GM23338 (cell line): Measurements from ENCODE around the gene DNAL1. TPM values are rescaled to one million over a fixed set of nuclear protein-coding genes. Genes with fewer than 3 reads are reported as not detected.

ENCODE experiments used
- ATAC-seq: fragments of 200-7000 bp; cut with Tn5 transposase; 3 replicates; pipeline ENCODE4 v1.9.1; 2020
- DNase-seq: peaks from one replicate; pipeline ENCODE4 v3.0.0-alpha.2; 2015; ENCODE audit warnings: low spot score
- H2AFZ ChIP-seq: fragments of 200-600 bp; sonication (generic); 2 replicates; pipeline ENCODE4 v1.8.0; 2016; ENCODE audit warnings: antibody characterized with exemption, mild to moderate bottlenecking, moderate library complexity
- H3F3A ChIP-seq: fragments of 200-600 bp; sonication (generic); replicated peaks from 2 replicates; pipeline ENCODE4 v1.8.0; 2017; ENCODE audit warnings: antibody characterized with exemption, mixed run types, low read depth
- H3K27ac ChIP-seq: fragments of 200-600 bp; sonication (generic); 2 replicates; pipeline ENCODE4 v1.6.1; 2016; ENCODE audit warnings: low read depth
- H3K27me3 ChIP-seq: fragments of 200-600 bp; sonication (generic); 2 replicates; pipeline ENCODE4 v1.8.0; 2016; ENCODE audit warnings: mild to moderate bottlenecking, mixed run types, moderate library complexity; ENCODE audit not compliant: insufficient read depth
- H3K36me3 ChIP-seq: fragments of 200-600 bp; sonication (generic); 2 replicates; pipeline ENCODE4 v1.8.0; 2016; ENCODE audit warnings: mild to moderate bottlenecking; ENCODE audit not compliant: insufficient read depth
- H3K4me1 ChIP-seq: fragments of 200-600 bp; sonication (generic); 2 replicates; pipeline ENCODE4 v1.8.0; 2016; ENCODE audit warnings: mild to moderate bottlenecking, moderate library complexity; ENCODE audit not compliant: insufficient read depth
- H3K4me2 ChIP-seq: fragments of 200-600 bp; sonication (generic); 2 replicates; pipeline ENCODE4 v1.7.1; 2017; ENCODE audit warnings: mixed run types
- H3K4me3 ChIP-seq: fragments of 200-600 bp; sonication (generic); 2 replicates; pipeline ENCODE4 v1.6.1; 2016; ENCODE audit warnings: mixed run types
- H3K79me2 ChIP-seq: fragments of 200-600 bp; sonication (generic); replicated peaks from 2 replicates; pipeline ENCODE4 v1.8.0; 2017; ENCODE audit warnings: mild to moderate bottlenecking; ENCODE audit not compliant: insufficient read depth
- H3K9me2 ChIP-seq: fragments of 200-600 bp; sonication (generic); 2 replicates; pipeline ENCODE4 v1.8.0; 2017; ENCODE audit not compliant: insufficient read depth
- H4K20me1 ChIP-seq: fragments of 200-600 bp; sonication (generic); replicated peaks from 2 replicates; pipeline ENCODE4 v1.8.0; 2017; ENCODE audit warnings: mild to moderate bottlenecking; ENCODE audit not compliant: insufficient read depth
- H3K27ac Mint-ChIP-seq: 2 replicates; pipeline ENCODE4 v1.8.0; 2020; ENCODE audit warnings: inconsistent platforms, mild to moderate bottlenecking, moderate library complexity, mixed read lengths
- H3K27me3 Mint-ChIP-seq: 3 replicates; pipeline ENCODE4 v1.8.0; 2022; ENCODE audit warnings: low read depth, mild to moderate bottlenecking, moderate library complexity, mixed read lengths, inconsistent platforms; ENCODE audit not compliant: insufficient read depth, poor library complexity
- H3K36me3 Mint-ChIP-seq: 3 replicates; pipeline ENCODE4 v1.8.0; 2021; ENCODE audit warnings: low read depth, mild to moderate bottlenecking, inconsistent platforms, moderate library complexity, mixed read lengths
- H3K4me1 Mint-ChIP-seq: 3 replicates; pipeline ENCODE4 v1.8.0; 2020; ENCODE audit warnings: mild to moderate bottlenecking, inconsistent platforms, mixed read lengths
- H3K4me3 Mint-ChIP-seq: 3 replicates; pipeline ENCODE4 v1.8.0; 2021; ENCODE audit warnings: moderate library complexity, mild to moderate bottlenecking, inconsistent platforms, mixed read lengths
- H3K9me3 Mint-ChIP-seq: 3 replicates; pipeline ENCODE4 v1.8.0; 2020; ENCODE audit warnings: moderate library complexity, mild to moderate bottlenecking, inconsistent platforms, mixed read lengths
- CREB1 ChIP-seq: fragments of 250-450 bp; sonication (Bioruptor Pico); IDR thresholded peaks from 2 replicates; pipeline ENCODE4 v1.5.0; 2020; ENCODE audit warnings: low read depth, mild to moderate bottlenecking, moderate library complexity
- EZH2 ChIP-seq: fragments of 200-600 bp; sonication (generic); IDR thresholded peaks from one replicate; pipeline ENCODE4 v1.8.0; 2017; ENCODE audit warnings: antibody characterized with exemption, mild to moderate bottlenecking, low read depth; ENCODE audit not compliant: unreplicated experiment
- EZH2phosphoT487 ChIP-seq: fragments of 200-600 bp; sonication (generic); IDR thresholded peaks from one replicate; pipeline ENCODE4 v1.8.1; 2018; ENCODE audit warnings: antibody characterized with exemption; ENCODE audit not compliant: unreplicated experiment
- JUNB ChIP-seq: IDR thresholded peaks from one replicate; pipeline ENCODE4 v1.6.1; 2016; ENCODE audit warnings: antibody characterized with exemption; ENCODE audit not compliant: unreplicated experiment
- POLR2AphosphoS5 ChIP-seq: IDR thresholded peaks from 2 replicates; pipeline ENCODE4 v1.6.1; 2016; ENCODE audit warnings: antibody characterized with exemption, low read depth
- STAT1 ChIP-seq: IDR thresholded peaks from one replicate; pipeline ENCODE4 v1.6.1; 2016; ENCODE audit warnings: antibody characterized with exemption; ENCODE audit not compliant: unreplicated experiment
- ZNF114 ChIP-seq: fragments of 250-450 bp; sonication (Bioruptor Pico); IDR thresholded peaks from 2 replicates; pipeline ENCODE4 v1.5.0; 2020; ENCODE audit warnings: mild to moderate bottlenecking, moderate library complexity
- polyA plus RNA-seq: library from polyadenylated mRNA; unstranded; fragments of >200 nt; fragmentation: Nextera tagmentation; extraction: Ambion mirVana; gene quantifications from 2 replicates; pipeline ENCODE4 v1.2.1, GENCODE V29; 2016
- total RNA-seq: library from RNA; depleted of rRNA; stranded (reverse); fragments of >200 nt; shearing (Covaris generic); gene quantifications from 2 replicates; pipeline ENCODE4 v1.2.3, GENCODE V29; 2014
- TF ChIP-seq, protein P1 (sequence below): IDR thresholded peaks from one replicate; pipeline ENCODE4 v1.6.1; 2018; ENCODE audit warnings: antibody characterized with exemption; ENCODE audit not compliant: unreplicated experiment
- TF ChIP-seq, protein P2 (sequence below): fragments of 250-450 bp; sonication (Bioruptor Pico); IDR thresholded peaks from 2 replicates; pipeline ENCODE4 v1.5.0; 2020; ENCODE audit warnings: mild to moderate bottlenecking, moderate library complexity

The DNAL1 gene
- total and polyA plus RNA-seq, 2 experiments from 2014 or later, result 7.6 to 29.3 TPM

DNA sequence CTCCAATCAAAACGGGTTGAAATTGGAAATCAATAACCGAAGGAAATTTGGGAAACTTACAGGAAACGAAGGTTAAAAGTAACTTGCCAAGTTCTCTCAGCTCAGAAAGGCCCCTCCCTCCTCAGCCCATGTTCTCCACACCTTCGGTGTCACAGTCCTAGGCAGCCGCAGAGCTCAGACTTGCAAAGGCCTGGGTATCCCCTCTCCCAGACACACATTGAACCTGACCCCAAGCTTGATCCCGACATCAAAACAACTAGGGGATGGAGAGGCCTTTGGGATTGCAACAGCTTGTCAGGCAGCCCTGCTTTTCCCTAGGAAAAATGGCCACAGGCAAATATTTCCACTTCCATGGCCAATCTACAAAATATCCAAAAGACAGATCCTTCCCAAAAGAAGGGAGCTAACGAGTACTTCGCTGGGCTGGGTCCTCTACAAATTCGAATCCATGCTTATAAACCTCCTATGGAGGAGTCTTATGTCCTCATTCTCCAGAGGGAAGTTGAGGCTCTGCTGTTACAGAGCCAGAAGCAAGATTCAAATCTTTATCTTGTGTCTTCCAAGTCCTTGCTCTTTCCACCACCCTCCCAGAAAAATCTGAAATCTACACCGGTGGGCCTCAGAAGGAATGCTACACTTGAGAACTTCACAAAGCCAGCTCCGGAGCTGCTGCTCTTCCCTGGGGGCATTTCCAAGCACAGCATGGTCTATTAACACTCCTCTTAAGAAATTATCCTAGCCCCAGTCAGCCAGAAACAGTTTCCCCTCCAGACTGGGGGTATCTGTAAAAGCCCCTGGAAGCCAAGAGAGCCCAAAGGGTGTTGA lies 105.1 kb downstream of the DNAL1 start:
- H3K4me2 ChIP-seq, result no peak overlapping the region
- Mint-ChIP-seq H3K9me3 (no peaks in the 10 kb centered on the region), H3K4me1 (peaks cover 63% of the 10 kb centered on the region), H3K4me3 (no peak overlapping the region), H3K36me3 (no peaks in the 10 kb centered on the region), H3K27ac (no peak overlapping the region), H3K27me3 (peaks cover 11% of the 10 kb centered on the region)
- peaks cover 19% of the 10 kb centered on the region for H3K4me1 ChIP-seq
- no peak overlapping the region for H3K27ac ChIP-seq
- ATAC-seq (no peak), DNase-seq (no peak)
- TF ChIP-seq EZH2, result no peak
- TF ChIP-seq, protein P1, sequence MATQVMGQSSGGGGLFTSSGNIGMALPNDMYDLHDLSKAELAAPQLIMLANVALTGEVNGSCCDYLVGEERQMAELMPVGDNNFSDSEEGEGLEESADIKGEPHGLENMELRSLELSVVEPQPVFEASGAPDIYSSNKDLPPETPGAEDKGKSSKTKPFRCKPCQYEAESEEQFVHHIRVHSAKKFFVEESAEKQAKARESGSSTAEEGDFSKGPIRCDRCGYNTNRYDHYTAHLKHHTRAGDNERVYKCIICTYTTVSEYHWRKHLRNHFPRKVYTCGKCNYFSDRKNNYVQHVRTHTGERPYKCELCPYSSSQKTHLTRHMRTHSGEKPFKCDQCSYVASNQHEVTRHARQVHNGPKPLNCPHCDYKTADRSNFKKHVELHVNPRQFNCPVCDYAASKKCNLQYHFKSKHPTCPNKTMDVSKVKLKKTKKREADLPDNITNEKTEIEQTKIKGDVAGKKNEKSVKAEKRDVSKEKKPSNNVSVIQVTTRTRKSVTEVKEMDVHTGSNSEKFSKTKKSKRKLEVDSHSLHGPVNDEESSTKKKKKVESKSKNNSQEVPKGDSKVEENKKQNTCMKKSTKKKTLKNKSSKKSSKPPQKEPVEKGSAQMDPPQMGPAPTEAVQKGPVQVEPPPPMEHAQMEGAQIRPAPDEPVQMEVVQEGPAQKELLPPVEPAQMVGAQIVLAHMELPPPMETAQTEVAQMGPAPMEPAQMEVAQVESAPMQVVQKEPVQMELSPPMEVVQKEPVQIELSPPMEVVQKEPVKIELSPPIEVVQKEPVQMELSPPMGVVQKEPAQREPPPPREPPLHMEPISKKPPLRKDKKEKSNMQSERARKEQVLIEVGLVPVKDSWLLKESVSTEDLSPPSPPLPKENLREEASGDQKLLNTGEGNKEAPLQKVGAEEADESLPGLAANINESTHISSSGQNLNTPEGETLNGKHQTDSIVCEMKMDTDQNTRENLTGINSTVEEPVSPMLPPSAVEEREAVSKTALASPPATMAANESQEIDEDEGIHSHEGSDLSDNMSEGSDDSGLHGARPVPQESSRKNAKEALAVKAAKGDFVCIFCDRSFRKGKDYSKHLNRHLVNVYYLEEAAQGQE, result no peak
- TF ChIP-seq JUNB, result no peak
- TF ChIP-seq EZH2phosphoT487, result no peak
- no peak for TF ChIP-seq ZNF114 (CRISPR knock-in tag)
- TF ChIP-seq CREB1, result no peak
- no peak for TF ChIP-seq POLR2AphosphoS5
- TF ChIP-seq, protein P2, sequence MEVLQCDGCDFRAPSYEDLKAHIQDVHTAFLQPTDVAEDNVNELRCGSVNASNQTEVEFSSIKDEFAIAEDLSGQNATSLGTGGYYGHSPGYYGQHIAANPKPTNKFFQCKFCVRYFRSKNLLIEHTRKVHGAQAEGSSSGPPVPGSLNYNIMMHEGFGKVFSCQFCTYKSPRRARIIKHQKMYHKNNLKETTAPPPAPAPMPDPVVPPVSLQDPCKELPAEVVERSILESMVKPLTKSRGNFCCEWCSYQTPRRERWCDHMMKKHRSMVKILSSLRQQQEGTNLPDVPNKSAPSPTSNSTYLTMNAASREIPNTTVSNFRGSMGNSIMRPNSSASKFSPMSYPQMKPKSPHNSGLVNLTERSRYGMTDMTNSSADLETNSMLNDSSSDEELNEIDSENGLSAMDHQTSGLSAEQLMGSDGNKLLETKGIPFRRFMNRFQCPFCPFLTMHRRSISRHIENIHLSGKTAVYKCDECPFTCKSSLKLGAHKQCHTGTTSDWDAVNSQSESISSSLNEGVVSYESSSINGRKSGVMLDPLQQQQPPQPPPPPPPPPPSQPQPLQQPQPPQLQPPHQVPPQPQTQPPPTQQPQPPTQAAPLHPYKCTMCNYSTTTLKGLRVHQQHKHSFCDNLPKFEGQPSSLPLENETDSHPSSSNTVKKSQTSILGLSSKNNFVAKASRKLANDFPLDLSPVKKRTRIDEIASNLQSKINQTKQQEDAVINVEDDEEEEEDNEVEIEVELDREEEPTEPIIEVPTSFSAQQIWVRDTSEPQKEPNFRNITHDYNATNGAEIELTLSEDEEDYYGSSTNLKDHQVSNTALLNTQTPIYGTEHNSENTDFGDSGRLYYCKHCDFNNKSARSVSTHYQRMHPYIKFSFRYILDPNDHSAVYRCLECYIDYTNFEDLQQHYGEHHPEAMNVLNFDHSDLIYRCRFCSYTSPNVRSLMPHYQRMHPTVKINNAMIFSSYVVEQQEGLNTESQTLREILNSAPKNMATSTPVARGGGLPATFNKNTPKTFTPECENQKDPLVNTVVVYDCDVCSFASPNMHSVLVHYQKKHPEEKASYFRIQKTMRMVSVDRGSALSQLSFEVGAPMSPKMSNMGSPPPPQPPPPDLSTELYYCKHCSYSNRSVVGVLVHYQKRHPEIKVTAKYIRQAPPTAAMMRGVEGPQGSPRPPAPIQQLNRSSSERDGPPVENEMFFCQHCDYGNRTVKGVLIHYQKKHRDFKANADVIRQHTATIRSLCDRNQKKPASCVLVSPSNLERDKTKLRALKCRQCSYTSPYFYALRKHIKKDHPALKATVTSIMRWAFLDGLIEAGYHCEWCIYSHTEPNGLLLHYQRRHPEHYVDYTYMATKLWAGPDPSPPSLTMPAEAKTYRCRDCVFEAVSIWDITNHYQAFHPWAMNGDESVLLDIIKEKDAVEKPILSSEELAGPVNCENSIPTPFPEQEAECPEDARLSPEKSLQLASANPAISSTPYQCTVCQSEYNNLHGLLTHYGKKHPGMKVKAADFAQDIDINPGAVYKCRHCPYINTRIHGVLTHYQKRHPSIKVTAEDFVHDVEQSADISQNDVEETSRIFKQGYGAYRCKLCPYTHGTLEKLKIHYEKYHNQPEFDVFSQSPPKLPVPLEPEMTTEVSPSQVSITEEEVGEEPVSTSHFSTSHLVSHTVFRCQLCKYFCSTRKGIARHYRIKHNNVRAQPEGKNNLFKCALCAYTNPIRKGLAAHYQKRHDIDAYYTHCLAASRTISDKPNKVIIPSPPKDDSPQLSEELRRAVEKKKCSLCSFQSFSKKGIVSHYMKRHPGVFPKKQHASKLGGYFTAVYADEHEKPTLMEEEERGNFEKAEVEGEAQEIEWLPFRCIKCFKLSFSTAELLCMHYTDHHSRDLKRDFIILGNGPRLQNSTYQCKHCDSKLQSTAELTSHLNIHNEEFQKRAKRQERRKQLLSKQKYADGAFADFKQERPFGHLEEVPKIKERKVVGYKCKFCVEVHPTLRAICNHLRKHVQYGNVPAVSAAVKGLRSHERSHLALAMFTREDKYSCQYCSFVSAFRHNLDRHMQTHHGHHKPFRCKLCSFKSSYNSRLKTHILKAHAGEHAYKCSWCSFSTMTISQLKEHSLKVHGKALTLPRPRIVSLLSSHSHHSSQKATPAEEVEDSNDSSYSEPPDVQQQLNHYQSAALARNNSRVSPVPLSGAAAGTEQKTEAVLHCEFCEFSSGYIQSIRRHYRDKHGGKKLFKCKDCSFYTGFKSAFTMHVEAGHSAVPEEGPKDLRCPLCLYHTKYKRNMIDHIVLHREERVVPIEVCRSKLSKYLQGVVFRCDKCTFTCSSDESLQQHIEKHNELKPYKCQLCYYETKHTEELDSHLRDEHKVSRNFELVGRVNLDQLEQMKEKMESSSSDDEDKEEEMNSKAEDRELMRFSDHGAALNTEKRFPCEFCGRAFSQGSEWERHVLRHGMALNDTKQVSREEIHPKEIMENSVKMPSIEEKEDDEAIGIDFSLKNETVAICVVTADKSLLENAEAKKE (CRISPR knock-in tag), result no peak
- TF ChIP-seq STAT1, result no peak
- peaks cover 42% of the 10 kb centered on the region for H3K79me2 ChIP-seq
- H3F3A ChIP-seq, result peaks cover 3% of the 10 kb centered on the region; the same call in 1 of the 2 replicates
- H3K27me3 ChIP-seq, result no peaks in the 10 kb centered on the region
- no peak overlapping the region for H3K4me3 ChIP-seq
- no peaks in the 10 kb centered on the region for H3K36me3 ChIP-seq
- H4K20me1 ChIP-seq, result peaks cover 11% of the 10 kb centered on the region; the same call in 1 of the 2 replicates
- H2AFZ ChIP-seq, result no peak overlapping the region
- H3K9me2 ChIP-seq, result 0 out of 2 replicates have a peak, but pooled peaks cover 5% of the 10 kb centered on the region
